Stomach (tissue), 9 donors: ENCODE data around the gene BRD9. TPM values are rescaled to one million over a fixed set of nuclear protein-coding genes. Genes with fewer than 3 reads are reported as not detected.

Experiments
- DNase-seq, 2 donors: peaks; one replicate each; pipeline versions ENCODE4 v3.0.0 to v3.0.0-alpha.2; 2013 to 2019
- H3K27ac ChIP-seq, 5 donors: fragments of 200-600 bp in 4 of 5; sonication (generic) in 4 of 5; one replicate each; pipeline ENCODE4 v1.5.1; 2013 to 2019; ENCODE audit warnings: mild to moderate bottlenecking in 1 of 5, moderate library complexity in 1 of 5
- H3K27me3 ChIP-seq, 3 donors: fragments of 200-600 bp; sonication (generic); one replicate each; pipeline ENCODE4 v1.5.1; 2017 to 2019; ENCODE audit warnings: mixed run types in 1 of 3
- H3K36me3 ChIP-seq, 4 donors: fragments of 200-600 bp; sonication (generic); 1 replicate in 3 of 4; 2 replicates in 1 of 4; pipeline ENCODE4 v1.5.1; 2016 to 2019
- H3K4me1 ChIP-seq, 4 donors: fragments of 200-600 bp; sonication (generic); one replicate each; pipeline ENCODE4 v1.5.1; 2016 to 2019
- H3K4me3 ChIP-seq, 4 donors: fragments of 200-600 bp; sonication (generic) in 3 of 4; one replicate each; pipeline ENCODE4 v1.5.1; 2016 to 2019; ENCODE audit warnings: mild to moderate bottlenecking in 1 of 4
- H3K9me3 ChIP-seq, 4 donors: fragments of 200-600 bp; sonication (generic); one replicate each; pipeline ENCODE4 v1.5.1; 2016 to 2019
- EP300 ChIP-seq: sonication (generic); formaldehyde crosslinking; IDR thresholded peaks from one replicate; pipeline ENCODE4 v1.6.1; 2017; ENCODE audit warnings: antibody characterized with exemption
- POLR2A ChIP-seq, 4 donors: fragments of 450-650 bp; IDR thresholded peaks; one replicate each; pipeline ENCODE4 v1.6.1; 2016; ENCODE audit warnings: antibody characterized with exemption in 4 of 4, control low read depth in 2 of 4, mild to moderate bottlenecking in 1 of 4, moderate library complexity in 1 of 4
- POLR2AphosphoS5 ChIP-seq, 3 donors: sonication (generic); formaldehyde crosslinking; IDR thresholded peaks; one replicate each; pipeline ENCODE4 v1.6.1; 2016; ENCODE audit warnings: antibody characterized with exemption in 3 of 3
- WGBS, 5 donors: extraction: QIAGEN DNeasy Blood & Tissue Kit in 3 of 5; methylation state at CpG; one replicate each; pipeline versions ENCODE4 v1.1.5 to v1.1.7; 2013 to 2018; 5-methylcytosine and 5-hydroxymethylcytosine counted together
- intact Hi-C: fragments of 100-400 bp; cut with DNase I; formaldehyde crosslinking; loops from one replicate; pipeline ENCODE4 v1.15.1; 2023; ENCODE audit warnings: low total_unique reads
- polyA plus RNA-seq, 3 donors: library from polyadenylated mRNA; stranded (reverse); fragments of 200-250 nt; gene quantifications; one replicate each; pipeline ENCODE4 v1.2.3, GENCODE V29; 2013
- total RNA-seq, 5 donors: library from RNA; depleted of rRNA; stranded (reverse); fragments of >200 nt; gene quantifications; one replicate each; pipeline versions ENCODE4 v1.1.0 to v1.2.3, GENCODE V29; 2014 to 2016
- TF ChIP-seq, protein P1 (sequence below), 7 experiments: fragments of 450-650 bp in 4 of 7; fragments of 200-600 bp in 3 of 7; sonication (generic) in 3 of 7; IDR thresholded peaks; one replicate each; pipeline ENCODE4 v1.5.1; 2016 to 2019; ENCODE audit warnings: antibody characterized with exemption in 7 of 7, control low read depth in 2 of 7, mild to moderate bottlenecking in 1 of 7
- donor health status: healthy with polysubstance abuse.
- donor health status: Bipolar disorder and iron deficiency.
- donor health status: healthy.

Gene BRD9
- total and polyA plus RNA-seq, 8 donors, result 16.2 to 152 (median 40.0) TPM

DNA sequence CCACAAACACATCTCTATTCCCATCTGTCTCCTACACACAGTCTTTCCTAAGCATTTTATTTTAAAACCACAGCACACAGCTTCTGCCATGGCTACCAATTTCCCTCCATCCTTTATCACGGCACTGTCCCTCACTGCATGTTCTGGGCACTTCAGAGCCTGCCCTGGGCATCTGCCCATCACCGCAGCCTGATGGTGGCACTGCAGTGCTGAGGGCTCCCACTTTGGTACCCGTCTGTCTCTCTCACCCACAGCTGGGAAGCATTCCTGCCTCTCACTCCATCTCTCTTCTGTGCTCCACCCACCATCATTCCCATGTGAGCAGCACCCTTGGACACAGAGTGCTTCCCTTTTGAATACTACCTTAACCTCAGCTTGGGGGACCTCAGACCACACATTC lies 73.5 kb downstream of the BRD9 start:
- DNase-seq, result no peak
- intact Hi-C loops, result no loop called here
- Histone ChIP-seq H3K36me3 (peaks cover 0 to 24% (median 4%) of the 10 kb centered on the region in 4 donors), H3K4me3 (no peak overlapping the region), H3K27ac (no peak overlapping the region), H3K27me3 (no peaks in the 10 kb centered on the region), H3K9me3 (peaks cover 0 to 8% (median 6%) of the 10 kb centered on the region in 4 donors), H3K4me1 (no peaks in the 10 kb centered on the region)
- TF ChIP-seq EP300 (no peak), POLR2AphosphoS5 (IDR thresholded peaks at IDR 0.05) (no peak), POLR2A (IDR thresholded peaks at IDR 0.05) (no peak)
- TF ChIP-seq, protein P1, sequence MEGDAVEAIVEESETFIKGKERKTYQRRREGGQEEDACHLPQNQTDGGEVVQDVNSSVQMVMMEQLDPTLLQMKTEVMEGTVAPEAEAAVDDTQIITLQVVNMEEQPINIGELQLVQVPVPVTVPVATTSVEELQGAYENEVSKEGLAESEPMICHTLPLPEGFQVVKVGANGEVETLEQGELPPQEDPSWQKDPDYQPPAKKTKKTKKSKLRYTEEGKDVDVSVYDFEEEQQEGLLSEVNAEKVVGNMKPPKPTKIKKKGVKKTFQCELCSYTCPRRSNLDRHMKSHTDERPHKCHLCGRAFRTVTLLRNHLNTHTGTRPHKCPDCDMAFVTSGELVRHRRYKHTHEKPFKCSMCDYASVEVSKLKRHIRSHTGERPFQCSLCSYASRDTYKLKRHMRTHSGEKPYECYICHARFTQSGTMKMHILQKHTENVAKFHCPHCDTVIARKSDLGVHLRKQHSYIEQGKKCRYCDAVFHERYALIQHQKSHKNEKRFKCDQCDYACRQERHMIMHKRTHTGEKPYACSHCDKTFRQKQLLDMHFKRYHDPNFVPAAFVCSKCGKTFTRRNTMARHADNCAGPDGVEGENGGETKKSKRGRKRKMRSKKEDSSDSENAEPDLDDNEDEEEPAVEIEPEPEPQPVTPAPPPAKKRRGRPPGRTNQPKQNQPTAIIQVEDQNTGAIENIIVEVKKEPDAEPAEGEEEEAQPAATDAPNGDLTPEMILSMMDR (IDR thresholded peaks at IDR 0.05), result no peak
- WGBS, 5 donors, result 74 to 86% (median 85%) methylated on average over 3 of the region's 3 CpGs; no CpG with 5 or more reads in 1 of the 5 donors

DNA sequence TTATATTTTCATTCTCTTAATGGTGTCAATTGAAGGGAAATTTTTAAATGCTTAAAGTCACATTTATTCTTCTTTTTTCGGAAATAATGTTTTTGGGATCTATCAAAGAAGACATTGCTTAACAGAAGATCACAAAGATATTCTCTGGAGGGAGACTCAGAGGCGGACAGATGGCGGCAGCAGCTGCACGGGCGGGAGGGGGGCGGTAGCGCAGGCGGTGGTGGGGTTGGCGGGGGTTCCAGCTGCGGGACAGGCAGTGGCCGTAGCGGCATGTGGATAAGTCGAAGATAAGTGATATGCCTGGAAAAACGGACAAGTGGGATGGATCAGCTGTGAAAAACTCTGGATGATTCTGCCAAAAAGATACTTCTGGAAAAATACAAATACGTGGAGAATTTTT lies 76.4 kb downstream of the BRD9 start:
- no peak overlapping the region for H3K27ac ChIP-seq
- H3K4me3 ChIP-seq, result no peak overlapping the region
- intact Hi-C loops, result no loop called here
- no peaks in the 10 kb centered on the region for H3K4me1 ChIP-seq
- WGBS, 5 donors, result 95 to 98% (median 96%) methylated on average over 15 of the region's 15 CpGs; no CpG with 5 or more reads in 1 of the 5 donors
- TF ChIP-seq, protein P1 (IDR thresholded peaks at IDR 0.05), result no peak
- TF ChIP-seq POLR2A (IDR thresholded peaks at IDR 0.05), result no peak
- TF ChIP-seq EP300, result no peak
- no peak for TF ChIP-seq POLR2AphosphoS5 (IDR thresholded peaks at IDR 0.05)
- H3K36me3 ChIP-seq, result peaks cover 0 to 8% (median 0%) of the 10 kb centered on the region in 4 donors
- peaks cover 0 to 8% (median 6%) of the 10 kb centered on the region in 4 donors for H3K9me3 ChIP-seq
- H3K27me3 ChIP-seq, result no peaks in the 10 kb centered on the region
- no peak for DNase-seq

DNA sequence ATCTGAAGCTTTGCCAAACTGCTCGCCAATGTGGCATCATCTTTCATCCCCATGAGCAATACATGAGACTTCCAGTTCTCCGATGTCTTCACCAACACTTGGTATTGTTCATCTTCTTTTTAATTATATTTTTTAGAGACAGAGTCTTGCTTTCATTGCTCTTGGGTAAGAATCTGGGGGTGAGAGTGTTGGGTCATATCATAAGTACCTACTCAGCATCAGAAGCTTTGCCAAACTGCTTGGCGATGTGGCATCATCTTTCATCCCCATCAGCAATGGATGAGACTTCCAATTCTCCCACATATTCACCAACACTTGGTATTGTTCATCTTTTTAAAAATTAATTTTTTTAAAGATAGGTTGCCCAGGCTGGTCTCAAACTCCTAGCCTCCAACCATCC lies 77.2 kb downstream of the BRD9 start:
- Histone ChIP-seq H3K4me1 (no peaks in the 10 kb centered on the region), H3K27ac (no peak overlapping the region), H3K27me3 (no peaks in the 10 kb centered on the region), H3K4me3 (no peak overlapping the region), H3K36me3 (peaks cover 0 to 7% (median 0%) of the 10 kb centered on the region in 4 donors), H3K9me3 (peaks cover 0 to 8% (median 6%) of the 10 kb centered on the region in 4 donors)
- no peak for DNase-seq
- WGBS, 5 donors, result 94 to 96% (median 96%) methylated on average over 3 of the region's 3 CpGs; no CpG with 5 or more reads in 1 of the 5 donors
- intact Hi-C loops, result no loop called here
- no peak for TF ChIP-seq POLR2AphosphoS5 (IDR thresholded peaks at IDR 0.05)
- TF ChIP-seq EP300, result no peak
- TF ChIP-seq, protein P1 (IDR thresholded peaks at IDR 0.05), result no peak
- TF ChIP-seq POLR2A (IDR thresholded peaks at IDR 0.05), result no peak

Other genes starting within 250 kb of the BRD9 start
- gene TPPP, start 199.4 kb downstream of the BRD9 start, total RNA-seq, result 10 to 100 TPM in 1 of 5 donors, 1 to 10 TPM in 4; 2.4 to 11.0 (median 5.2) TPM
- 1 to 10 TPM; 1.2 to 1.7 (median 1.3) TPM for gene TPPP, start 199.4 kb downstream of the BRD9 start, polyA plus RNA-seq
- 10 to 100 TPM in 3 of 5 donors, 1 to 10 TPM in 2; 1.8 to 42.4 (median 11.7) TPM for gene ZDHHC11B, start 108.1 kb downstream of the BRD9 start, total RNA-seq
- 10 to 100 TPM in 1 of 3 donors, 1 to 10 TPM in 1, under 1 TPM in 1; 0.93 to 11.5 (median 1.2) TPM for gene ZDHHC11B, start 108.1 kb downstream of the BRD9 start, polyA plus RNA-seq
- 10 to 100 TPM in 3 of 5 donors, 1 to 10 TPM in 2; 1.8 to 35.2 (median 18.9) TPM for gene ZDHHC11, start 41.8 kb downstream of the BRD9 start, total RNA-seq
- 10 to 100 TPM in 1 of 3 donors, 1 to 10 TPM in 2; 1.6 to 13.9 (median 2.4) TPM for gene ZDHHC11, start 41.8 kb downstream of the BRD9 start, polyA plus RNA-seq
- gene TRIP13, start 83 bp upstream of the BRD9 start, total RNA-seq, result 10 to 100 TPM in 1 of 5 donors, 1 to 10 TPM in 2, under 1 TPM in 1, not detected in 1; 0.58 to 10.4 (median 4.1) TPM
- 1 to 10 TPM; 1.1 to 4.8 (median 3.5) TPM for gene TRIP13, start 83 bp upstream of the BRD9 start, polyA plus RNA-seq
- 10 to 100 TPM in 1 of 5 donors, 1 to 10 TPM in 2, not detected in 2; 1.8 to 13.6 (median 4.4) TPM for gene NKD2, start 116.0 kb upstream of the BRD9 start, total RNA-seq
- 10 to 100 TPM in 2 of 3 donors, 1 to 10 TPM in 1; 5.3 to 12.8 (median 10.5) TPM for gene NKD2, start 116.0 kb upstream of the BRD9 start, polyA plus RNA-seq
- gene SLC12A7, start 219.3 kb upstream of the BRD9 start, total RNA-seq, result 100 to 1,000 TPM in 3 of 5 donors, 10 to 100 TPM in 2; 23.9 to 346 (median 126) TPM
- 10 to 100 TPM in 2 of 3 donors, 1 to 10 TPM in 1; 4.7 to 12.4 (median 10.3) TPM for gene SLC12A7, start 219.3 kb upstream of the BRD9 start, polyA plus RNA-seq